ENCODE data around the gene NCAPH2. TPM values are rescaled to one million over a fixed set of nuclear protein-coding genes. Genes with fewer than 3 reads are reported as not detected.

NCAPH2 gene
- total RNA-seq, 1 donor from 2014 or later: 41.7 TPM

- H3K4me3 ChIP-seq: no peak overlapping the region
- no peak for TF ChIP-seq CTCF (IDR thresholded peaks at IDR 0.05)
- intact Hi-C loops (cut with DNase I): no loop called here
- H3K36me3 ChIP-seq: no peaks in the 10 kb centered on the region
- H3K9me3 ChIP-seq: no peaks in the 10 kb centered on the region
- DNase-seq (ENCODE audit: low spot score in 2 of 2): no peak
- H3K4me1 ChIP-seq: peaks cover 5 to 7% of the 10 kb centered on the region in 2 donors
- H3K27me3 ChIP-seq: peaks cover 12% of the 10 kb centered on the region
- H3K27ac ChIP-seq: no peak overlapping the region
Observed at GRCh38 chr22:50553310-50553709, 45.3 kb downstream of the NCAPH2 start.

GRCh38 chr22:50556703-50557102 lies 48.7 kb downstream of the NCAPH2 start:
- Histone ChIP-seq H3K4me1 (no peaks in the 10 kb centered on the region), H3K27ac (no peak overlapping the region), H3K27me3 (no peaks in the 10 kb centered on the region), H3K9me3 (no peaks in the 10 kb centered on the region), H3K4me3 (no peak overlapping the region), H3K36me3 (no peaks in the 10 kb centered on the region)
- TF ChIP-seq CTCF (IDR thresholded peaks at IDR 0.05): no peak
- intact Hi-C loops (cut with DNase I): no loop called here
- DNase-seq (ENCODE audit: low spot score in 2 of 2): no peak

GRCh38 chr22:50560034-50560433 lies 52.0 kb downstream of the NCAPH2 start:
- no peak for DNase-seq (ENCODE audit: low spot score in 2 of 2)
- intact Hi-C loops (cut with DNase I): loop anchor here (5.0 kb wide), 1 partner anchor 53 kb away; the partner anchor contains the start of genes LMF2 and NCAPH2
- no peaks in the 10 kb centered on the region for H3K27me3 ChIP-seq
- H3K27ac ChIP-seq: no peak overlapping the region
- no peaks in the 10 kb centered on the region for H3K9me3 ChIP-seq
- H3K4me1 ChIP-seq: peaks cover 0 to 8% of the 10 kb centered on the region in 2 donors
- H3K36me3 ChIP-seq: no peaks in the 10 kb centered on the region
- TF ChIP-seq CTCF (IDR thresholded peaks at IDR 0.05): no peak
- no peak overlapping the region for H3K4me3 ChIP-seq

- DNase-seq (ENCODE audit: low spot score in 2 of 2): no peak
- Histone ChIP-seq H3K36me3 (no peaks in the 10 kb centered on the region), H3K4me3 (no peak overlapping the region), H3K4me1 (peaks cover 0 to 8% of the 10 kb centered on the region in 2 donors), H3K27ac (no peak overlapping the region), H3K27me3 (no peaks in the 10 kb centered on the region), H3K9me3 (no peaks in the 10 kb centered on the region)
- intact Hi-C loops (cut with DNase I): loop anchor here (1.0 to 5.0 kb wide), 3 partner anchors 21 to 54 kb away; partner anchors contain the start of genes CHKB, LMF2 and NCAPH2
- TF ChIP-seq CTCF (IDR thresholded peaks at IDR 0.05): no peak
Observed at GRCh38 chr22:50561401-50562358, 53.7 kb downstream of the NCAPH2 start.

GRCh38 chr22:50562523-50563412 lies 54.7 kb downstream of the NCAPH2 start, which contains the start of gene SYCE3:
SYCE3 (minus strand) TSS chr22:50562919; CDS start chr22:50556405, 6,514 bp downstream.
- Histone ChIP-seq H3K4me3 (peak within 1 kb of the TSS; percentile 66 to 70), H3K4me1 (peaks cover 0 to 8% of the 10 kb centered on the region in 2 donors), H3K36me3 (no peaks in the 10 kb centered on the region), H3K9me3 (no peaks in the 10 kb centered on the region), H3K27ac (no peak within 1 kb of the TSS), H3K27me3 (no peaks in the 10 kb centered on the region)
- peak; percentile 91 to 99 (median 98) for TF ChIP-seq CTCF (IDR thresholded peaks at IDR 0.05)
- peak; percentile 87 to 97 for DNase-seq (ENCODE audit: low spot score in 2 of 2)
- intact Hi-C loops (cut with DNase I): loop anchor here (1.0 to 5.0 kb wide), 3 partner anchors 20 to 55 kb away; partner anchors contain the start of genes CHKB, LMF2 and NCAPH2
